Parathyroid adenoma (tissue), 2 donors: ENCODE results near the gene JMJD7.

Experiments
- H2AFZ ChIP-seq: fragments of 300-600 bp; sonication (generic); one replicate; pipeline ENCODE4 v1.7.0; 2017; ENCODE audit warnings: antibody characterized with exemption, mild to moderate bottlenecking
- H3K27ac ChIP-seq: fragments of 300-600 bp; sonication (generic); one replicate; pipeline ENCODE4 v1.7.0; 2017
- H3K27me3 ChIP-seq: fragments of 300-600 bp; sonication (generic); one replicate; pipeline ENCODE4 v1.7.0; 2017; ENCODE audit warnings: low read length; ENCODE audit not compliant: control insufficient read depth, insufficient read depth
- H3K36me3 ChIP-seq: fragments of 300-600 bp; sonication (generic); one replicate; pipeline ENCODE4 v1.7.0; 2017; ENCODE audit warnings: low read length; ENCODE audit not compliant: control insufficient read depth, insufficient read depth
- H3K4me1 ChIP-seq: fragments of 300-600 bp; sonication (generic); one replicate; pipeline ENCODE4 v1.7.0; 2017; ENCODE audit warnings: control low read depth
- H3K4me2 ChIP-seq: fragments of 300-600 bp; sonication (generic); one replicate; pipeline ENCODE4 v1.7.0; 2017; ENCODE audit warnings: low read length
- H3K4me3 ChIP-seq: fragments of 300-600 bp; sonication (generic); one replicate; pipeline ENCODE4 v1.7.0; 2017; ENCODE audit warnings: low read depth, low read length
- H3K79me2 ChIP-seq: fragments of 300-600 bp; sonication (generic); one replicate; pipeline ENCODE4 v1.7.0; 2017; ENCODE audit warnings: control low read depth
- H3K9ac ChIP-seq: fragments of 300-600 bp; sonication (generic); one replicate; pipeline ENCODE4 v1.7.0; 2017; ENCODE audit warnings: mild to moderate bottlenecking
- H3K9me3 ChIP-seq: fragments of 300-600 bp; sonication (generic); one replicate; pipeline ENCODE4 v1.7.0; 2017; ENCODE audit warnings: low read length; ENCODE audit not compliant: control insufficient read depth
- TF ChIP-seq, protein P1 (sequence below): fragments of 300-600 bp; sonication (generic); IDR thresholded peaks from one replicate; pipeline ENCODE4 v1.7.0; 2017; ENCODE audit warnings: antibody characterized with exemption, mild to moderate bottlenecking
- donor health status: primary hyperparathyroidism.

Gene JMJD7

DNA sequence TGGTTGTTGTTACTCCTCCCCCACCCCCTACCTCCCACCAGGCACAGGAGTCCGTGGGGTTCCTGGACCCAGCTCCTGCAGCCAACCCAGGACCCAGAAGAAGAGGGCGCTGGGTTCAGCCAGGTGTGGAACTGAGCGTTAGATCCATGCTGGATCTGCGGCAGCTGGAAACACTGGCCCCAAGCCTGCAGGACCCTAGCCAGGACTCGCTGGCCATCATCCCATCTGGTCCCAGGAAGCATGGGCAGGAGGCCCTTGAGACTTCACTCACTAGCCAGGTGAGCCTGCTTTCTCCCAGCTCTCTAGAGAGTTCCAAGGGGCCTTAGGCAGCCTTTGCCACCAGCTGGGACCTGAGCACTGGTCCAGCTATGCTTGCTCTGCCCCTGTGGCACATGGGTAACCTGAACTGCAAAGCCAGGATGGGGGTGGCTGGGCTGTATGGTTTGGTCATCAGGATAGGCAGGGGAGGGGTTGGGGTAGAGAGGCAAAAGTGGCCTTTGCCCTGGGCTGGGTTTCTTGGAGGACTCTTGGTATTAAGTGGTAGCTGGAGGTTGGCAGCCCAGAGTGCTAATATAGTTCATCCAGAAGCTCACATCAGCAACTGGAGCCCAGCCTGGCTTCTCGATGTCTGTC, 7.0 kb upstream of the JMJD7 start:
- Histone ChIP-seq H3K9ac (no peak overlapping the region), H3K36me3 (no peaks in the 10 kb centered on the region), H3K4me2 (no peak overlapping the region), H2AFZ (no peak overlapping the region), H3K27me3 (no peaks in the 10 kb centered on the region), H3K4me1 (no peaks in the 10 kb centered on the region), H3K9me3 (no peaks in the 10 kb centered on the region), H3K27ac (no peak overlapping the region), H3K4me3 (no peak overlapping the region), H3K79me2 (no peaks in the 10 kb centered on the region)
- TF ChIP-seq, protein P1, sequence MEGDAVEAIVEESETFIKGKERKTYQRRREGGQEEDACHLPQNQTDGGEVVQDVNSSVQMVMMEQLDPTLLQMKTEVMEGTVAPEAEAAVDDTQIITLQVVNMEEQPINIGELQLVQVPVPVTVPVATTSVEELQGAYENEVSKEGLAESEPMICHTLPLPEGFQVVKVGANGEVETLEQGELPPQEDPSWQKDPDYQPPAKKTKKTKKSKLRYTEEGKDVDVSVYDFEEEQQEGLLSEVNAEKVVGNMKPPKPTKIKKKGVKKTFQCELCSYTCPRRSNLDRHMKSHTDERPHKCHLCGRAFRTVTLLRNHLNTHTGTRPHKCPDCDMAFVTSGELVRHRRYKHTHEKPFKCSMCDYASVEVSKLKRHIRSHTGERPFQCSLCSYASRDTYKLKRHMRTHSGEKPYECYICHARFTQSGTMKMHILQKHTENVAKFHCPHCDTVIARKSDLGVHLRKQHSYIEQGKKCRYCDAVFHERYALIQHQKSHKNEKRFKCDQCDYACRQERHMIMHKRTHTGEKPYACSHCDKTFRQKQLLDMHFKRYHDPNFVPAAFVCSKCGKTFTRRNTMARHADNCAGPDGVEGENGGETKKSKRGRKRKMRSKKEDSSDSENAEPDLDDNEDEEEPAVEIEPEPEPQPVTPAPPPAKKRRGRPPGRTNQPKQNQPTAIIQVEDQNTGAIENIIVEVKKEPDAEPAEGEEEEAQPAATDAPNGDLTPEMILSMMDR: no peak

DNA sequence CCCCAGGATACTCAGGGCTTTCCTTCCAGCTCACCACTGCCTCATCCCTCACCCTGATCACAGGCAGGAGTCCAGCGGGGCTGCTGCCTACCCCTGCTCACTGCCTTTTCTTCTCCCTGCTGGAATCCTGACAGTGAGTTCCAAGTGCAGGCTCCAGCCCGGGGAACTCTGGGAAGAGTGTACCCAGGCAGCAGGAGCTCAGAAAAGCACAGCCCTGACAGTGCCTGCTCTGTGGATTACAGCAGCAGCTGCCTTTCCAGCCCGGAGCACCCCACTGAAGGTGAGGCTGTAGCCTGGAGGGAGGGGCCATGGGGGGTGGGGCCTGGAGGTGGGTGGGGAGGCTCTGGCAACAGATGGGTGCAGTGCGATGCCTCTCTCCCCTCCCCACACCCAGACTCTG, 6.1 kb upstream of the JMJD7 start:
- Histone ChIP-seq H3K4me3 (no peak overlapping the region), H3K27me3 (no peaks in the 10 kb centered on the region), H3K4me2 (no peak overlapping the region), H3K9ac (no peak overlapping the region), H3K4me1 (no peaks in the 10 kb centered on the region), H2AFZ (no peak overlapping the region), H3K9me3 (no peaks in the 10 kb centered on the region), H3K36me3 (no peaks in the 10 kb centered on the region), H3K27ac (no peak overlapping the region), H3K79me2 (no peaks in the 10 kb centered on the region)
- TF ChIP-seq, protein P1: no peak

DNA sequence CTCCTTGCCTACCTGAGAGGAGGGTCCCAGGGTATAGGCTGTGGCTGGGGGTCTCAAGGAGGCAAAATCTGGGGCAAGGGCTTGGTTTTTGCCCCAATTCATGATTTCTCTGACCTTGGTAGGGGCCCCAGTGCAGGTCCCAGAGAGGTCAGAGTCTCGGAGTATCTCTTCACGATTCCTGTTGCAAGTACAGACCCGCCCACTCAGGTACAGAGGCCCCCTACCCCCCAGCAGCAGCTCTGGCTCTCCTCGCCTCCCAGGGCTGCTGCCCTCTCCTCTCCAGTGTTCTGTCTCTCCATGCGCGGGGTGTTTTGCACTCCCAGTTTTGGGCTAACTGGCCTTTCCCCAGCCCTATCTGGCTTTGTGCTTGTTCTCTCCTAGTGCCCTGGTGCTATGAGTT, 5.4 kb upstream of the JMJD7 start:
- H3K4me3 ChIP-seq: no peak overlapping the region
- H3K79me2 ChIP-seq: no peaks in the 10 kb centered on the region
- no peaks in the 10 kb centered on the region for H3K36me3 ChIP-seq
- no peak overlapping the region for H3K9ac ChIP-seq
- no peak overlapping the region for H3K27ac ChIP-seq
- H3K9me3 ChIP-seq: no peaks in the 10 kb centered on the region
- TF ChIP-seq, protein P1: no peak
- no peaks in the 10 kb centered on the region for H3K4me1 ChIP-seq
- no peaks in the 10 kb centered on the region for H3K27me3 ChIP-seq
- no peak overlapping the region for H3K4me2 ChIP-seq
- no peak overlapping the region for H2AFZ ChIP-seq

DNA sequence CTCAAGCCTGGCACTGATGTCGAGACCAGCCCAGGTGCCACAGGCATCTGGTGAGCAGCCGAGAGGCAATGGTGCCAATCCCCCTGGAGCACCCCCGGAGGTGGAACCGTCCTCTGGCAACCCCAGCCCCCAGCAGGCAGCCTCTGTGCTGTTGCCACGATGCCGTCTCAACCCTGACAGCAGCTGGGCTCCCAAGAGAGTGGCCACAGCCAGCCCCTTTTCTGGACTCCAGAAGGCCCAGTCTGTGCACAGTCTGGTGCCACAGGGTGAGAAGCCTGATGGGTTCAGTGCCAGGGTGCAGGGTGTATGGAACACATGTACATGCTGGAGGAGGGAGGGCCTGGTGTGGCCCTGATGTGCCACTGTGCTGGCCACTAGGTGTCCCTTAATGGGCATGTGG, 4.9 kb upstream of the JMJD7 start:
- H3K4me1 ChIP-seq: no peaks in the 10 kb centered on the region
- no peak overlapping the region for H3K4me3 ChIP-seq
- TF ChIP-seq, protein P1: no peak
- H2AFZ ChIP-seq: no peak overlapping the region
- H3K27me3 ChIP-seq: no peaks in the 10 kb centered on the region
- no peak overlapping the region for H3K4me2 ChIP-seq
- no peaks in the 10 kb centered on the region for H3K9me3 ChIP-seq
- no peaks in the 10 kb centered on the region for H3K36me3 ChIP-seq
- H3K27ac ChIP-seq: no peak overlapping the region
- no peak overlapping the region for H3K9ac ChIP-seq
- no peaks in the 10 kb centered on the region for H3K79me2 ChIP-seq

DNA sequence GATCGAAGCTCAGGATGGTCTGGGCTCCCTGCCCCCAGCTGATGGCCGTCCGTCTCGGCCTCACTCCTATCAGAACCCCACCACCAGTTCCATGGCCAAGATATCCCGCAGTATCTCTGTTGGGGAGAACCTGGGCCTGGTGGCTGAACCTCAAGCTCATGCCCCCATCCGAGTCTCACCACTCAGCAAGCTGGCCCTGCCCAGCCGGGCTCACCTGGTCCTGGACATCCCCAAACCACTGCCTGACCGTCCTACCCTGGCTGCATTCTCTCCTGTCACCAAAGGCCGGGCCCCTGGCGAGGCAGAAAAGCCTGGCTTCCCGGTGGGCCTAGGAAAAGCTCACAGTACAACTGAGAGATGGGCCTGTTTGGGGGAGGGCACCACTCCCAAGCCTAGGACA, 4.4 kb upstream of the JMJD7 start:
- H3K36me3 ChIP-seq: no peaks in the 10 kb centered on the region
- no peak overlapping the region for H2AFZ ChIP-seq
- H3K79me2 ChIP-seq: no peaks in the 10 kb centered on the region
- no peaks in the 10 kb centered on the region for H3K9me3 ChIP-seq
- no peaks in the 10 kb centered on the region for H3K4me1 ChIP-seq
- no peaks in the 10 kb centered on the region for H3K27me3 ChIP-seq
- H3K9ac ChIP-seq: no peak overlapping the region
- H3K27ac ChIP-seq: no peak overlapping the region
- TF ChIP-seq, protein P1: no peak
- no peak overlapping the region for H3K4me2 ChIP-seq
- H3K4me3 ChIP-seq: no peak overlapping the region
